Stimulated activated CD4-positive, alpha-beta T cell treated with anti-CD3 and anti-CD28 coated beads, Interleukin-4, amount 100 ng/mL, for 4 hours (primary cell): ENCODE measurements around the gene UBN1.
"Not testable (repeated sequence)": the region's sequence is repeated elsewhere in the genome, so short reads cannot be mapped to it uniquely, and the experiment has no call there.

Experiments used
- DNase-seq, 2 experiments: peaks; one replicate each; pipeline ENCODE4 v3.0.0-alpha.2; 2020

UBN1 gene

DNA sequence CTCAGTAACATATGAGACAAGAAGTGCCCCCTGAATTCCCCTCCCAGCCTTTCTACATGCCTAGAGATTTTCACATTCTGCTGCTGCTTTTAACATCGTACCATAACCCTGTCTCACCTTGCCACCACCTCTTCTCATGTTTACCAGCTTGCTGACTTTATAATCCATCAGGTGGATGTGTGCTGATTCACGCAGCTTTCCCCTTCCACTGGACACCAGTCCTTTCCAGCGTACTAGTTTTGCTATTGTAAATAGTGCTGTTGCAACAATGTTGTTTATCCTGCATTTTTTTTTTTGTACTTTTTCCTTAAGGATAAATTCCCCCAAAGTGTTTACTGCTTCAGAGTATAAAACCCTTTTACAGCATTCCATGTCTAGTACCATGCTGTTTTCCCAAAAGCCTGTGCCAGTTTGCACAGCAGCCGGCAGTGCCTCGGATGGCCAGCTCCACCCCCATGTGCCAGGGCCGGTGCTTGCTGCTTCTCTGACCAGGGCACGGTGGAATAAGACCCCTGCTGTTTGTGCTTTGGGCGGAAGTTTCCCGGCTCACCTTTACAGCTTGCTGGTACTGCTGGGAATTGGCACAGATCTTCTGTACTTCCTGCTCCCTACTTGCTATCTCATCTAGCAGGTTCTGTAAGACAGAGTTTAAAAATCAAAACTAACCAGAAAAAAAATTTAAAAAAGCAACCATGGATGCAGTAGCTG, 41.3 kb downstream of the UBN1 start:
- no peak for DNase-seq

DNA sequence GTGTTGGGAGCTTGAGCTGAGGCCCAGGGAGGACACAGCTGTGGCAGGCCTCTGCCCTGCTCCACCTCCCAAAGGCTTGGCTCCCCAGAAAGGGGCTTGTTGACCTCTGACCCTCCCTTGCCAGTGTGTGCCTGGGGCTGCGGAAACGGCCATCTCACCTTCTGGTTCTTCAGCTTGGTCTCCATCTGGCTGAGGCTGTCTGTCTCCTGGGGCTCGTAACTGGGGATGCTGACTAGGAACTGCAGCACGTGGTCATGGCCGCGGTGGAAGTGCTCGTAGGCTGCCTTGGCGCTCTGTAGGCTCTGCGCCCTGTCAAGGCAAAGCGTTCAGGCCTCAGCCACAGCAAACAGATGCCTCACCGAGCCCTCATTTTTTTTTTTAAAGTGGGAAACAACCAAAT, 42.7 kb downstream of the UBN1 start:
- DNase-seq = no peak

DNA sequence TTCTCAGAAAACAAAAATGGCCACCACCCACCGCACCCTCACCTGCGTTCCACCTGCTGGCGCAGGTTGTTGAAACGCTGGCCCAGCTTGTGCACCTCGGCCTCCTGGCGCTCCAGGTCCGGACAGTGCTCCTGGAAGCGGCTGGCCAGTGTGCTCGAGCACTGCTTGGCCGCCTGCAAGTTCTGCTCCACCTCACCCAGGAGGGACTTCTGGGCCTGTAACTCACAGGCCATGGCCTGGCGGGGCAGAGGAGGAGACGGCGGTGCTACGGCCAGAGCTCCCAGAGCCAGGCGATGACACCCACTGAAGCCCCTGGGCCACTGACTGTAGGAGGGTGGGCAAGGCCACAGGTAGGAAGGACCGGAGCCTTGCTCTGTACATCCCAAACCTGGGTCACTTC, 43.4 kb downstream of the UBN1 start:
- DNase-seq = no peak

DNA sequence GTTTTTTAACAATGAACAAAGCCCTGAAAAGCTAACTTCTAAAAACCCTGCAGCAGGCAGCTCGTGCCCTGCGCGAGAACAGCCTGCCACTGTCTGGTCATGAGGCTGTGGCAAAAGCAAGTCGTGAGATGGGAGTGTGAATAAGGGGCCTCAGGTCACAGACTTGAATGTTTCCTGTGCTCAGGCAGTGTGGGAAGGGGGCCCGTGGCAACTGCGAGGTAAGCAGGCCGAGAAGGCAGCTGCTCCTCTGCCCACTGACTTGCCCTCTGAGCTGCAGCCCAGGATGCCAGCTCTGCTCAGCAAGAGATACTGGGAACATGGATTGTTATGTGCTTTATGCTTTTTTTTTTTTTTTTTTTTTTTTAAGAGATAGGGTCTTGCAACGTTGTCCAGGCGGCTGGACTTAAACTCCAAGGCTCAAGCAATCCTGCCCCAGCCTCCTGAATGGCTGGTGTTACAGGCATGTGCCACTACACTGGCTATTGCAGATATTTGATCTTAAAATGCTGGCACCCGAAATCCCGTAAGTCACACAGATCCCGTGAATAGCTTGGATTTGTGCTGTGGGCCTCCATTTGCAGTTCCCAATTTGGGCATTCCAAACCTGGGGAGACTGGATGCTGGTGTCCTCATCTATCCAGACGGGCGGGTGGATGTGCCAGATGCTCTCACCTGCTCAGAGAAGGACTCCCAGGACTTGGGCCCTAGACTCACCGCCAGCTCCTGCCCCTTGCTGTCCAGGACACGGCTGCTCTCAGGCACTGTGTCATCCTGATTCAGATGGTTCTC, 44.0 kb downstream of the UBN1 start:
- no peak for DNase-seq

DNA sequence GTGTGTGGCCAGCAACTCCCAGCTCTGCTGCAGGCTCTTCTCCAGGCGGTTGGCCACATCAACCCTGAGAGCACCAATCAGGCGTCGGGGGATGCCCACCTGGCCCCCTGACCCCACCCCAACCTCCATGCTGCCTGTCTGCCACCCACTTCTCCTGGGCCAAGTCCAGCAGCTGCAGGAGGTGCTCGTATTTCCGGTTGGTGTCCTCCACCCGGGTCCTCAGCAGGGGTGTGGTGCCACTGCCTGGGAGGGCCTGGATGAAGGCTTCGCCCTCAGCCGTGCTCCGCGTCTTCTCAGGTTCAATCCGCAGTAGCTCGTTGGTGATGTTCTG, 44.6 kb downstream of the UBN1 start:
- no peak for DNase-seq

DNA sequence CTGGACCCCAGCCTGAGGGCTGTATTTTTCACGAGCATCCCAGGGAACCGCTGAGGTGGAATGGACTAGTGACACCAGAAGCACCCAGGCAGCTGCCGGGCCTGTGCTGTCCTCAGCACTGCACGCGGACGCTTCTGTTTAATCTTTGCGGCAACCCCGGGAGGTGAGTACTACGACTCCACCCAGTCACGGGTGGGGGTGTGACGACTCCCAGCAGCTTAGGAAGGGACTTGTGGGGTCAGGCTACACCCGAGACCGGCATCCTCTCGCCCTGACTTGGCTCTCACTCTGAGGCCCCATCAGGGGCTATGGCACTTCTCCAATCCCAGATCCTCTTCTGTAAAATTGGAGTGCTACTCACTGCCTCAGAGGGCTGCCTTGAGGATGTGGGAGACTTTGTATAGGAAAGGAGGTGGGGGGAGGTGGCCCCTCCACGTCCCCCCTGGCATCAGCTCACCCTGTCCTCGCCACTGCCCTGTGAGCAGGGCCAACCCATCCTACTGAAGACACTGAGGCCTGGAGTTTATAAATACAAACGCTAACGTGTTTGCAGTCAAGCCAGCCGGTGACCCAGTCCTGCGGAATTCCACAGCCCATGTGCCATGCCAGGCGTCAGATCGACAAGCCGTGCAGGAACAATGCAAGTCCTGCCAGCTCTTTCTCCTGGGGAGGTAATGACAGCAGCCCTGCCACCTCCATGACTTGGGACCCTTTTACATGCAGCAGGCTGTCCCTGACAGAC, 45.3 kb downstream of the UBN1 start:
- no peak for DNase-seq

DNA sequence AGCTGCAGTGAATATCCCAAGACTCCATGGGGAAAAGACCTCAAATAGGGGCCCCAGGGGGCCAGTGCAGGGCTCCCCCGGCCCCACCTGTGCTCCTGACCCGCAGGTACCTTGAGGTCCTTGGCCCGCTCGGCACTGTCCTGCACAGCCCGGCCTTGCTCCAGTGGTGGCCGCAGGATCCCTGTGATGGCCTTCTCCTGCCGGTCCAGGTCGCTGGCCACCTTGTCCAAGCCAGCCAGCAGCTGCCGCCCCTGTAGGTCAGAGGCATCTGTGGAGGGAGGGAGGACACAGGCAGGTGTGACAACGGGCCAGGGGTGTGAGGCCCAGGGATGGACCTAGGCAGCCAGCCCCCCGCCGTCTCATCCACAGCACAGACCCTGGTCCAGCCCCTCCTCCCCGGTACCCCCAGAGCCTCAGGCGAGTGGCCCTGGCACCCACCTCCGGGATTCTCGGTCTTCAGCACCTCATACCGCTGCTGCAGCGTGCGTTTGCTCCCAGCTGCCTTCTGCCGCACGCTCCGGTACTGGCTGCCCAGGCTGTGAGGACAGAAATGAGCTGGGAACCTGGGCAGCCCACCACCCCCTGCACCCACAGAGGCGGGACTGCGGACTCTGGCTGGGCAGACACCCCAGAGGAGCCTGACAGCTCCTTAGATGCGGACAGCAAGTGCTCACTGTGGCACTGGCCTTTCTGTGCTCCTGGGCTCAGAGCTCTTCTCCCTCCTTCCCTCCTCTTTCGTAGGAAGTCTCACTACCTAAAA, 46.0 kb downstream of the UBN1 start:
- DNase-seq = no peak

DNA sequence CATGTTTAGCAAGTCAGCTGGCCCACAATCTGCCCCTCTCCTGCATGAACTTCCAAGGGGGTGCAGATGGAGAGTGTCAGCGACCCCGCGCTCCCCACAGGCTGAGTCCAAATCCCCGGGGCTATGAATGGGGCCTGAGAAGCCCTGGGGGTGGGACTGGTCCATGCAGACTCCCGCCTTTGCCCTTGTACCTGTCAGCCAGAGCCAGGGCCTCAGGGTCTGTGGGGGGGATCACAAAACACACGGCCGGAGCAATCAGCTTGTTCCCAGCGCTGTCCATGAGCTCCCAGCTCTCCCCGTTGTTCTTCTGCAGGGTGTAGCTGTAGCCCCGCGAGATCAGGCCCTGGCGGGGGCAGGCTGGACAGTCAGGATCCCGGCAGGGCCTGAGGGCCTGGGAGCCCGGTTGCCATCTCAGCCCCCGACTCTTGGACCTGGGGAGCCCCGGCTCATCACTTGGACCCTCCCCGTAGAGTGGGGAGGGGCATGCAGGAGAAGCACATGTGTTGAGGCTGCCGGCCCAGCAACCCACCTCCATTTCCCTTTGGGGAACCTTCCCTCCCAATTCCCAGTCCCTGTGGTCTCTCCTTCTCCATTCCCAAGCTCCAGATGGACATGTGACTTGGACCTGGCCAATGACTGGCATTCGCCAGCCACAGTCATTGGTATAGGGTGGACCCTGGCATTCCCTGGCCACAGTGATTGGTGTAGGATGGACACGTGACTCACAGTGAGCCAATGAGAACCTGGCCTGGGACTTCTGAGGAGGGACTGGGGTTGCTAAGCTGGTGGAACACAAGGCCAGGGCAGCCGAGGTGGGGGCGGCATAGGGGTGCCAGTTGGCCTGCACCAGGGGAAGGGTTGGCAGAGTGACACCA, 47.2 kb downstream of the UBN1 start:
- no peak for DNase-seq

DNA sequence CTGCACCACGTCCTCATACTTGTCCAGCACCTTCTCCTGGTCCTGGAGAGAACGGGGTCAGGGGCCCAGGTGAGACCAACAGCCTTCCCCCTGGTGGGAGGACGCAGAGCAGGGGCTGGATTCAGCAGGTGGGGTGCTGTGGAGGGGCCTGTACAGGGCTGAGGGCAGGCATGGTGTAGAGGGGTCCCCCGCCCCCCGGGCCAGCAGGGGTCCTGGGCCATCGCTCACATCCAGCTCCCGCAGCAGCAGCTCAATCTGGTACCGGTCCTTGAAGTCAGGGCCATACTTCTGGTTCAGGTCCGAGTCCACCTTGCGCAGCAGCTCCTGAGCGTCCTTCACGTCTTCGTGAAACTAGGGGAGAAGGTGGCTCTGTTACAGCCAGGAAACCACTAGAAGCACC, 48.1 kb downstream of the UBN1 start:
- DNase-seq = no peak

DNA sequence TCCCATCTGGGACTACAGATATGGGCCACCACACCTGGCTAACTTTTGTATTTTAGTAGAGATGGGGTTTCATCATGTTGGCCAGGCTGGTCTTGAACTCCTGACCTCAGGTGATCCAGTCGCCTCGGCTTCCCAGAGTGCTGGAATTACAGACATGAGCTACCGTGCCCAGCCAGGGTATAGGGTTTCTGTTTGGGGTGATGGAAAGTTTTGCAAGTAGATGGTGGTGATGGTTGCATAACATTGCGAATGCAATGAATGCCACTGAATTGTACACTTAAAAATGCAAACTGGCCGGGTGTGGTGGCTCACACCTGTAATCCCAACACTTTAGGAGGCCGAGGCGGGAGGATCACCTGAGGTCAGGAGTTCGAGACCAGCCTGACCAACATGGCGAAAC, 49.5 kb downstream of the UBN1 start:
- DNase-seq = not testable (repeated sequence)

DNA sequence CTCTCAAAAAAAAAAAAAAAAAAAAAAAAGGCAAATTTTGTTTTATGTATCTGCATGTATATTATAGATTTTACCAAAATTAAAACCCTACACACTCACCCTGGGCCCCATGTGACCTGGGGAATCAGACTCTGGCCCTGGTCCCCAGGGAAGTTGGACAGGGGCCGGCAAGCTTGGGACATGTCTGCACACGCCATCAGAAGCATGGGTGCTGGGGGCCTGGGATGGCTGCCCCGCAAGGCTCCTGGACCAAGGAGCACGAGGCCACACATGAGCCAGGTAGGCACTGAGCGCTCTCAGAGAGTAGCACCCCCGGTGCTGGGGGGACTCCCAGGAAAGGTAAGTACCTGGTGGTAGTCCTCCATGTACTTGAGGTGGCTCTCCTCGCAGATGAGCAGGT, 50.0 kb downstream of the UBN1 start:
- no peak for DNase-seq

DNA sequence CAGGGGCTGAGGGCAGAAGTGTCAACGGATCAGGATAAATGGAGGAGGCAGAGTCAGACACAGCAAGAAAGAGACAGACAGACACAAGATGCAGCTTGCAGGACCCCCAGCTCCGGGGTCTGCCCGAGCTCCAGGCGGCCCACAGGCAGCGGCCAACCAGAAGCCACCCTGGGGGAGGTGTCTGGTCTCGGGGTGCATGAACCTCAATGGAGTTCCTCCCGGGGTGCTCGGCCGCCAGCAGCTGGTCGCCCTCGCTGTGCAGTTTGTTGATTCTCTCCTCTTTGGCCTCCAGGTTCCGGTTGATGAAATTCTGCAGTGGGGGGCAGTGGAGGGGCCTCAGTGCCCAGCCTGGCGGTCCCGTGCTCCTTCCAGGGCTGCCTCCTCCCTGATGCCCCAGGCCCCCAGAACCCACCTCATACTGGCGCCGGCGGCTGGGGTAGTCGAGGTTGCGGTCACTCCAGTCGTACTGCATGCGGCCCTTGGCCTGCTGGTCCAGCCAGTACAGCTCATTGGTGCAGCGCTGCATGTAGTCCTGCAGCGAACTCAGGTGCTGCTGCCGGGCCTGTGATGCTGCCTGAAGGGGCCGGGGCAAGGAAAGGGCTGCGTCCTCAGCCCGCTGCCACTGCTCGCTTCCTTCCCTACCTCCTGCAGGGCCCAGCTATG, 51.7 kb downstream of the UBN1 start:
- no peak for DNase-seq

DNA sequence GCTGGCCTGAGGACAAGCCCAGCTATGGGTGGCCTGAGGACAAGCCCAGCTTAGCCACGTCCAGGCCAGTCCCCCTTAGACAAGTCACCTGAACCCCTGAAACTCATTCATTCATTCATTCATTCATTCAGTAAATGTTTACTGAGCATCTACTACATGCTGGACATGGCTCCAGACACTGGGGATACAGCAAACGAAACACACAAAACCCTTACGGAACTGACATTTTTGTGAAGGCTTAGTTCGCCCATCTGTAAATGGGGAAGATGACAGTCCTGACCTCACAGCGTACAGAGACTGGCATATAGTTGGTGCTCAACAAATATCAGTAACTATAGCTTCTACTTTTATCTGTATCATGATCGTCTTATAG, 52.2 kb downstream of the UBN1 start:
- no peak for DNase-seq

DNA sequence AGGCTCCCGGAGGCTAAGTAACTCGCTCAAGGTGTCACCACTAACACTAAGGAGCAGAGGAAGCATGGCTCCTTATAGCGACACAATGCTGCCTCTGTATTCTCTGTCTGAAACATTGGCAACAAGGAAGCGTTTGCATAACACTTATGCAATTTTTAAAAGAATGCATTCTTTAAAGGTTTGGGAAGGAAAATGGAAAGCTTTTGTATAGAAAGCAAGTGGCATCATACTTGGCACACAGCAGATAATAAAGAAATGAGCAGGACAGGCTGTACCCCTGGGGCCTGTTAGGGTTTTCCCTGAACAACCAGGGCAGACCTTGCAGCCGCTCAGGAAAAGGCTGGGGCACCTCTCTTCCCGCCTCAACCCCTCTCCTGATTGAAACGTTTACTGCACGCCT, 52.8 kb downstream of the UBN1 start:
- no peak for DNase-seq

DNA sequence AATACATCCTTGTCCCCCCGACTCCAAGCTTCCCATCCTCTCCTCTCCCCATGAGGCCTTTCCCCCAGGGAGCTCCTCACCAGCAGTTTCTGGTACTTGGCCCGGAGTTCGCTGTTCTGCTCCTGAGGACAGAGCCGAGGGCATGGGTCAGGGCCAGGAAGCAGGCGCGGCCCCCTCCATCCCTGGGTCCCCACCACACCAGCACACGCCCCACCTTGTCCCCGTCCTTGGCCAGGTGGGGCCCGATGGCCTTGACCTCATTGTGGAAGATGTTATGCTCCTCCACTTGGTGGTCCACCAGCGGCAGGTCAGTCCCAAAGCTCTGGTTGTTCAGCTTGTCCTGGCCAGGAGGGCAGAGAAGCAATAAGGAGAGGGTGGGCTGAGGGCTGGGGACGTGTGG, 53.5 kb downstream of the UBN1 start:
- no peak for DNase-seq

DNA sequence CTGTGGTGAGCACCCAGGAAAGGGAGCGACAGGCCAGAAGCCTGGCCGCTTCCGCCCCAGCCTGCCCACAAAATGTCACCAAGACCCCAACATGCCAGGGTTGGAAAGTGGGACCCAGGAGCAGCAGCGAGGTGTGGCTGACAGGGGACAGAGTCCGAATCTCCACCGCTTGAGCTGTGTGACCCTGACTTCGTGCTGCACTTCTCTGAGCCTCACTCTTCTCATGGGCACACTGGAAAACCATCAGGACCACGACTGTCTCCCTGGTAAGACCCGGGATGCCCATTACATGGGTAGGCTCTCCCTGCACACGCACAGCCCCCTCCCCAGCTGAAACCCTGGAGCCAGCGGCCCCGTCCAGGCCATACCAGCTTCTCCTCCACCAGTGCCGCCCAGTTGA, 54.8 kb downstream of the UBN1 start:
- DNase-seq = no peak

DNA sequence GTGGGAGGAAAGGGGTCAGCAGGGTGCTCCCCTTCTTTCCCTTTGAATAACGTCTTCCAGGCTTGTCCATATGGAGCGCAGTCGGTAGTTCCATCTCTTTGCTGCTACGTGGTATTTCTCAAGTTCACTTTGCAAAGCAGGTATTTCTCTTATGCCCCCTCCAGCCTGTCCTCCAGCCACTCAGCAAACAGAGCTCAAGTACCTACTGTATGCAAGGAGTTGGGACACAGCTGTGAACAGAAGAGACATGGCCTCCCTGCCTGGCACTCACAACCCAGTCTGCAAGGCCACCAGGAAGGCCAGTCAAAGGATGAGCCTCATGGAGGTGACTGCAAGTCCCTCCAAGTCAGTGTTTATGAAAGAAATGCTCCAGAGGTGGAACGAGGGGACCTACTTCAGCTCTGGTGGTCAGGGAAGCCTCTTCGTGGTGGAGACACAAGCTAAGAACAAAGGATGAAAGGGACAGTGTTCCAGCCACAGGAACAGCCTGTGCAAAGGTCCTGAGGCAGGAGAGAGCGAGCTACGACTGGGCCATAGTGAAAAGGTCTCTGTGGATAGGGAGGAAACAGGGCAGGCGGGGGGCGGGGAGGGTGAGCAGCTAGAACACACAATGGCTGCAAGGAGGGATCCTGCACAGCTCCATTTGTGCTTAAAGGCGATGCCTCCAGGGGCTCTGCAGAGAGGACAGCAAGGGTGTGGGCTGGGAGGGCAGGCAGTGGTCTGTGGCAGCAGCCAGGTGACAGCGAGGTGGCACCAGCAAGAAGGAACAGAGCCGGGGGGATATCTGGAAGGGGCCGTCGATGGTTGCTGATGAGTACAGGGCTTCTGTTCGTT, 57.0 kb downstream of the UBN1 start:
- no peak for DNase-seq

DNA sequence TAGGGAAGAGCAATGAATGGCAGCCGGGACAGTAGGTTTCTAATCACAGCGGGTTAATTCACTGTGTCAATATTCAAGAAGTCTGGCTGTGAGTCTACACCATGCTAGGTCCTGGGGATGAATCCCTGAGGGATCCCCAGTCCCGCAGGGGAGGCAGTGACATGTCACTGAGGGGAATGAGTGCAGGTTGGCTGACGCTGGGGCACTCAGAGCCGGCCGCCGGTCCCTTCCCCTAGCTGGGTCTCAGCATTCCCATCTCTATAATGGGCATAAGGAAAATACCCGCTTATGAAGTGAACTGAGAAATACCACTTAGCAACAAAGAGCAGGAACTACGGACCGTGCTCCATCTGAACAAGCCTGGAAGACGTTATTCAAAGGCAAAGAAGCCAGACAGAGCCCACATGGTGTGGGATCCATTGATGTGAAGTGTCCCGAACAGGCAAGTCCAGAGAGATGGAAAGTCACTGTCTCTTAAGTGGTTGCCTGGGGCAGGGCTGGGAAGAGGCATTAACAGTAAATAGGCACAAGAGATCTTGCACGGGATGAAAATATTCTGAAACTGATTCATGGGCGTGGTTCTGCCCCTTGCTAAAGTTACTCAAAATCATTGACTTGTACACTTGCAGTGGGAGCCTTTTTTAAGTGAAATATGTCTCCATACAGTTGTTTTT, 57.8 kb downstream of the UBN1 start:
- no peak for DNase-seq

DNA sequence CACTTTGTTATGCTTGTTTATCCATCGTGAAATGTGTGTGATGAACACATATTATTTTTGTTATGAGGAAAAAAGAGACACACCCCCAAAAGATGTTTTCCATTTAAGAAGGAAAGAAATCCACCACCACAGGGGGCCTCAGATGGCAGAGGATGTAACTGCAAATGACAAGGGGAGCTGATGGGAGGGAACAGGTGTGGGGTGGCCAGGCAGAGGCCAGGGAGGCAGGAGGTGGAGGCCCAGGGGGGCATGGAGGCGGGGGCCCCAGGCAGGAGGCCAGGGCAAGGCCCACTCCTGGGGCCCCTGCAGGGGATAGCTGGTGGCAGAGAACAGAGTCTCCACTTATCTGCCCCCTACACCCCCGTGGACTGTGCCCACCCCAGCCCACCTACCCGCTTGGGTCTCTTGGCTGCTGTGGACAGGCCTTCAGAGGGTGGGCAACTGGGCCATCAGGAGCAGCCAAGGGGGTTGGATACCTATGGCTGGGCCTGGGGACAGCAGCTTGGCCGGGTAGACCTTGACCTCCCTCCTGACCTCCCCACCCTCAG, 61.6 kb downstream of the UBN1 start:
- no peak for DNase-seq

DNA sequence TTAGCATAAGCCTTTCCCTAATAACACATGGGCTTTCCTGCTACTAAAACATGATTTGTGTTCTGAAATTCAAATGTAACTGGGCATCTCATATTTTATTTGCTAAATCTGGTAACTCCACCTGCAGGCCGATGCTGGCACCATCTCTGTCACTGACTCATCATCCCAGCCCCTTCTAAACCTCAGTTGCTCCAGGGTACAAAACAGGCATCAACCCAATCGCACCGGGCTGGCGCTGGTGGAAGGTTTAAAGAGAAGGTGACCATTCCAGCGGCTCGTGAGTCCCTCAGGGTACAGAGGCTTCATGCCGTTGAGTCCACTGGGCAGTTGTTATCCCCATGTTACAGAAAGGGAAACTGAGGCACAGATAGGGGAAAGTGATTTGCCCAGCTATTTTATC, 62.5 kb downstream of the UBN1 start:
- DNase-seq = no peak
